Tongue (tissue), 3 donors: ENCODE data around the gene ZFTA. TPM values are rescaled to one million over a fixed set of nuclear protein-coding genes. Genes with fewer than 3 reads are reported as not detected.

ENCODE experiments used
- DNase-seq: peaks from one replicate; pipeline ENCODE4 v3.0.0-alpha.2; 2015
- small RNA-seq: library from RNA; depleted of rRNA; stranded (forward); fragments of <200 nt; gene quantifications from one replicate; pipeline ENCODE3, GENCODE V24; 2014; ENCODE audit warnings: low replicate concordance
- total RNA-seq: library from RNA; depleted of rRNA; stranded (reverse); fragments of >200 nt; gene quantifications from one replicate; pipeline ENCODE4 v1.2.3, GENCODE V29; 2014

The ZFTA gene
- total RNA-seq, 1 donor from 2014 or later, result 33.7 TPM

DNA sequence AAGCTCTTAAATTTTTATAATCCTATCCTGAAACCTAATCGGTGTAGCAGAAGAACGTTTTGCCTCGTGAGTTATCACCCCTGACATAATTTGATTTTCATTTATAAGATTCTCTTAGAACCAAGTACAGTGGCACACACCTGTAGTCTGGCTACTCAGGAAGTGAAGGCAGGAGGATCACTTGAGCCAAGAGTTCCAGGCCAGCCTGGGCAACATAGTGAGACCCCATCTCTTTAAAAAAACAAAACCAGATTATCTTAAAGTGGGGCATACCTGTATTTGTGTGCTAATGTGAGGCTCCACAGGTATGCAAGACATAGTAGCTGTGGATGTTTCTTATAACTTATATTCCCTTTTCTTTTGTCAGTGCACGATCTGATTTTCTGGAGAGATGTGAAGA is 19.0 kb downstream of the ZFTA start:
- no peak for DNase-seq

DNA sequence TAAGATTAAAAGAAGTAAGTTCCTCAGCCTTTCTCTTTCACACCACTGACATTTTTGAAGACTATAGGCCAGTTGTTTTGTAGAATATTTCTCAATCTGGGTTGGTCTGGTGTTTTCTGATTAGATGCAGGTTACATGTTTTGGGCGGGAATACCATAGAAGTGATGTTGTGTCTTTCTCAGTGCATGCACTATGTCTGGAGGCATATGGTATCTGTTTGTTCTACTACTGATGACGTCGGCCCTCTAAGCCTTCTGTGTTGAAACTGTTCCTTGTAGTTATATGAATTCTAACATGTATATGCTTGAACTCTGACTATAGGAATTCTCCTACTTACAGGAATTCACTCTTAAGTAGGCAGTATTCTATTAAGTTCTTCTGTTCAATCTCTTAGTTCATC is 21.6 kb downstream of the ZFTA start:
- peak; percentile 64 for DNase-seq

DNA sequence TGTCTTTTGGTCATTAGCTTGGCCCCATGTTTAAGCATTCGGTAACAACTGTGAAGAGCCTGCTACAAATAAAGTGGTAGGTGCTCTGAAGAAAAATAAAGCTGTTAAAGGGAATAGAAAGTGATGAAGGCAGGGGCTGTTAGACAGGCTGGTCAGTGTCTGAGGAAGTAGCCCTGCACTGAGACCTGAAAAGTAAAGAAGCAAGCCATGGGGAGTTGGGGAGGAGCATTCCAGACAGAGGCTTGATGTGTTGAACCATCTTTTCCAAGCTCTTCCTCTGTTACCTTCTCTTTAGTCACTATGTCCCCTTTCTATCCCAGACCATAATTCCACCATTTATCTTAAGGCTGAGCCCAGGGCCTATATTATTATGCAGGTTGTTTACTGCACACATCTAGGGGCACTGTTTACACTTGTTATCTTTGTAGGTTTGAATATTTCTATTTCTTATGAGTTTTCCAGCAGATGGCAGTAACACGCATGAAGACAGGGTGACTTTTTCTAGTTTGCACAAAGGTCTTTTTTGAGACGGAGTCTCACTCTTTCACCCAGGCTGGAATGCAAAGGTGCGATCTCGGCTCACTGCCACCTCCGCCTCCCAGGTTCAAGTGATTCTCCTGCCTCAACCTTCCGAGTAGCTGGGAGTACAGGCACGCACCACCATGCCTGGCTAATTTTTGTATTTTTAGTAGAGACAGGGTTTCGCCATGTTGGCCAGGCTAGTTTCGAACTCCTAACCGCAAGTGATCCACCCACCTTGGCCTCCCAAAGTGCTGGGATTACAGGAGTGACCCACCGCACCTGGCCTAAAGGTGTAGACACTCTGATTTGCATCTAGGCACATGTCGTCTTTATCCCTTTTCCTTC is 23.0 kb downstream of the ZFTA start:
- DNase-seq, result peak; percentile 20

DNA sequence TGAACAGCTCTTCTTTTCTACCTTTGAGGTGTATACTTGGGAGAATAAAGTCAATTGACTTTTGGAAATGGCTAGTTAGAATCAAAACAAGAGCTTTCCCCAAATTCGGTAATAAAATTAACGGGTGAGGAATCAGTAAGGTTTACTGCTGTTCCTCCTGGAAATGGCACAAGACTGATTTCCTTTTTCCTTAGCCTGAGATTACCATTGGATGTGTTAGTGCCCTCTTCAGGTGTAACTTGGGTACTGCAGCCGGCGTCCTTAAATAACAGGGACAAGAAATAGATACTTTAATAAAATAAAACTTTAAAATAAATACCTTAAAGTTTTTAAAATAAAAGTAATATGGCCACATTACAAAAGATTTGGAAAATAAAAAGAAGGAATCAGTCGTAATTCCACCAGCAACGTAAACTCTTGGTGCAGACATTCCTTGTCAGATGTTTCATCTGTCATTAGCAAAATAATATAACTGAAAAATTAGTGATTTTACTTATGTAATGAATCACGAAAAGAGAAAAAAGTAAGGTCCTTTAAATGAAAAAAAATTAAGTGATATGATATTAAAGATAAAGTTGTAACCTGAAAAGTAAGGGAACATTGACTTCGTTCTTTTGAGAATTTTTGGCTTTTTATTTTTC is 29.7 kb downstream of the ZFTA start:
- DNase-seq, result peak; percentile 89

DNA sequence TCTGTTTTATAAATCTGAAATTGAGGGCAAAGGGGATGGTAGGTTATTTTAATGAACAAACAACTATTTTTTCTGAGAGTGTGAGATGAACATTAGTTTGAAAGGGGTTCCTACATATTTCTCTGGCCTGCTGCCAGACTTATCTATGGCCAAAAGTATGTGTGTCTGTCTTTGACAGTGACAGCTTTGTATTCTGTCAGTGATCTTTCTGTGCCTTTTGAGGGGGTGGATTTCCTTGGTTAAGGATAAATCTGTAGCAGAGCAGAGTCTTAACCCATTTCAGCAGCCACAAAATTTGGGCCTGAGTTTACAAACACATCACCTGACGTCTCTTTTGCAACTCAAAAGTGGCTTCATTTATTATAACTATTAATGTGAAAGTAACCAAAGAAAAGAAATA is 30.9 kb downstream of the ZFTA start:
- peak; percentile 26 for DNase-seq

DNA sequence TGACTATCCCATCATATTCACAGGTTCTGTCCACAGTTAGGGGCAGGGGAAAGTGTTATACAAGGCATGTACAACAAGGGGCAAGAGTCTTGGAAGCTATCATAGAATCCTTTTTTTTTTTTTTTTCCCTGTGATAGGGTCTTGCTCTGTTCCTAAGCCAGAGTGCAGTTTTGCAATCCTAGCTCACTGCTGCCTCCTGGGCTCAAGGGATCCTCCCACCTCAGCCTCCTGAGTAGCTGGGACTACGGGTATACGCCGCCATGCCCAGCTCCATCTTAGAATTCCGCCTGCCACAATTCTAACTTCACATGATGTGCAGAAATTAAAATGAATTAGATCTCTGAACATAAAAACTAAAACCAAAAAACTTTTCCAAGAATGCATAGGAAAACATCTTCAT is 31.7 kb downstream of the ZFTA start:
- no peak for DNase-seq

DNA sequence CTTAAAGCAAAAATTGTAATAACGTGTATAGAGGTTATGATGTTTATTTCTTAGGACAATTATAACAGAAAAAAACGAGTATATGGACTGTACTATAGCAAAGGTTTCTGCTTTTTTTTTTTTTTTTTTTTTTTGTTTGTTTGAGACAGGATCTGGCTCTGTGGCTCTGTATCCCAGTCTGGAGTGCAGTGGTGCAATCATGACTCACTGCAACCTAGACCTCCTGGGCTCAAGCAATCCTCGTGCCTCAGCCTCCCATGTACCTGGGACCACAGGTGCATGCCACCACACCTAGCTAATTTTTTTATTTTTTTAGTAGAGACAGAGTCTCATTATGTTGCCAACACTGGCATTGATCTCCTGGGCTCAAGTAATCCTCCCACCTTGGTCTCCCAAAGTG is 39.2 kb downstream of the ZFTA start:
- DNase-seq, result no peak

DNA sequence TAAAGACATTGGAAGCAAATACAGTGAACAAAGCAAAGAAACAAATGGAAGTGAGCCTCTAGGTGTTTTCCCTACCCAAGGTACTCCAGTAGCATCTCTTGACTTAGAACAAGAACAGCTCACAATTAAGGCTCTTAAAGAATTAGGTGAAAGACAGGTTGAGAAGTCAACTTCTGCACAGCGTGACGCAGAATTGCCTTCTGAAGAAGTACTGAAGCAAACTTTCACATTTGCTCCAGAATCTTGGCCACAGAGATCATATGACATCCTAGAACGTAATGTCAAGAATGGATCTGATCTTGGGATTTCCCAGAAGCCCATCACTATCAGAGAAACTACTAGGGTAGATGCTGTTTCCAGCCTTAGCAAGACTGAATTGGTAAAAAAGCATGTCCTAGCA is 48.0 kb downstream of the ZFTA start:
- DNase-seq, result no peak

DNA sequence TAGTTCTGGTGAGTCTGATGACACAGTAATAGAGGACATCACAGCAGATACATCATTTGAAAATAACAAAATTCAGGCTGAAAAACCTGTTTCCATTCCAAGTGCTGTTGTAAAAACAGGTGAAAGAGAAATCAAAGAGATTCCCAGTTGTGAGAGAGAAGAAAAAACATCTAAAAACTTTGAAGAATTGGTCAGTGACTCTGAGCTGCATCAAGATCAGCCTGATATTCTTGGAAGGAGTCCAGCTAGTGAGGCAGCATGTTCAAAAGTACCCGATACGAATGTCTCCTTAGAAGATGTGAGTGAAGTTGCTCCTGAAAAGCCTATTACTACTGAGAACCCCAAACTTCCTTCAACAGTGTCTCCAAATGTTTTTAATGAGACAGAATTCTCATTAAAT is 48.6 kb downstream of the ZFTA start:
- peak; percentile 14 for DNase-seq

DNA sequence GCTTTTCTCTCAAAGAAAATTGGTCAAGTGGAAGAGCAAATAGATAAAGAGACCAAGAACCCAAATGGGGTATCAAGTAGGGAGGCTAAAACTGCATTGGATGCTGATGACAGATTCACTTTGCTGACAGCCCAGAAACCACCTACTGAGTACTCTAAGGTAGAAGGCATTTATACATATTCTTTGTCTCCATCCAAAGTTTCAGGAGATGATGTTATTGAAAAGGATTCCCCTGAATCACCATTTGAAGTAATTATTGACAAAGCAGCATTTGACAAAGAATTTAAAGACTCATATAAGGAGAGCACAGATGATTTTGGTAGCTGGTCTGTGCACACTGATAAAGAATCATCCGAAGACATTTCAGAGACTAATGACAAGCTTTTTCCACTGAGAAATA is 49.6 kb downstream of the ZFTA start:
- DNase-seq, result no peak

Small RNA genes lying within 50 kb of the gene (small RNA-seq; reads per million reads assigned to genes)
- gene RN7SL596P, result not detected

Other genes with a start within 250 kb of the ZFTA start
- gene PLAAT4, start 232.0 kb downstream of the ZFTA start, total RNA-seq, result 6.1 TPM
- gene PLAAT2, start 205.4 kb downstream of the ZFTA start, total RNA-seq, result 3.7 TPM
- 34.8 TPM for gene PLAAT3, start 154.3 kb downstream of the ZFTA start, total RNA-seq
- gene ATL3, start 97.4 kb downstream of the ZFTA start, total RNA-seq, result 67.5 TPM
- 46.1 TPM for gene RTN3, start 87.3 kb downstream of the ZFTA start, total RNA-seq
- gene SPINDOC, start 44.7 kb upstream of the ZFTA start, total RNA-seq, result 11.9 TPM
- gene MARK2, start 70.3 kb upstream of the ZFTA start, total RNA-seq, result 18.2 TPM
- 3.0 TPM for gene RCOR2, start 148.4 kb upstream of the ZFTA start, total RNA-seq
- gene NAA40, start 170.2 kb upstream of the ZFTA start, total RNA-seq, result 12.1 TPM
- 544 TPM for gene COX8A, start 205.8 kb upstream of the ZFTA start, total RNA-seq
- 44.0 TPM for gene OTUB1, start 217.7 kb upstream of the ZFTA start, total RNA-seq